Measurements from ENCODE around the gene NID2. TPM values are rescaled to one million over a fixed set of nuclear protein-coding genes. Genes with fewer than 3 reads are reported as not detected.
A peak's percentile ranks its signal among the peaks of the same experiment; 100 is the strongest.

The NID2 gene
- total and polyA plus RNA-seq, 12 donors, result 7.2 to 61.3 (median 33.0) TPM

- no peak for TF ChIP-seq POLR2A (IDR thresholded peaks at IDR 0.05)
- TF ChIP-seq CTCF (IDR thresholded peaks at IDR 0.05), result no peak
- no peaks in the 10 kb centered on the region for H3K27me3 ChIP-seq
- peak overlapping the region in 2 of 4 donors; percentile 38 to 88 for H3K4me3 ChIP-seq
- peak overlapping the region in 1 of 5 donors; percentile 70 for H3K27ac ChIP-seq
- no peak for DNase-seq
- intact Hi-C loops (cut with DNase I), result no loop called here
- no peaks in the 10 kb centered on the region for H3K9me3 ChIP-seq (replicated peaks in 1 of 3)
- peaks cover 6 to 14% of the 10 kb centered on the region in 2 donors for H3K4me1 ChIP-seq (replicated peaks in 1 of 2)
- 71 to 77% (median 74%) methylated on average over 3 of the region's 3 CpGs for WGBS, 4 donors
- peaks cover 0 to 38% of the 10 kb centered on the region in 2 donors for H3K36me3 ChIP-seq (replicated peaks in 1 of 2)
Measured at GRCh38 chr14:51990488-51990887, 78.4 kb downstream of the NID2 start.

- Histone ChIP-seq H3K36me3 (replicated peaks in 1 of 2) (peaks cover 0 to 29% of the 10 kb centered on the region in 2 donors), H3K9me3 (replicated peaks in 1 of 3) (no peaks in the 10 kb centered on the region), H3K27ac (peak within 1 kb of the TSS in 4 of 5 donors; percentile 70 to 91 (median 82)), H3K27me3 (no peaks in the 10 kb centered on the region), H3K4me1 (replicated peaks in 1 of 2) (peaks cover 6 to 14% of the 10 kb centered on the region in 2 donors), H3K4me3 (peak within 1 kb of the TSS; percentile 38 to 94 (median 64))
- peak; percentile 91 to 96 (median 94) for DNase-seq
- TF ChIP-seq CTCF (IDR thresholded peaks at IDR 0.05), result no peak
- TF ChIP-seq POLR2A (IDR thresholded peaks at IDR 0.05), result peak; percentile 85 to 88
- WGBS, 4 donors, result 0 to 1% (median 0%) methylated on average over 42 to 72 of the region's 72 CpGs
- intact Hi-C loops (cut with DNase I), result no loop called here
Measured at GRCh38 chr14:51989293-51990234, 79.3 kb downstream of the NID2 start, which contains the start of gene RTRAF. TSS of gene RTRAF (plus strand) at chr14:51989546. CDS start at chr14:51989640, 94 bp downstream.

- no peak for DNase-seq
- no peak overlapping the region for H3K4me3 ChIP-seq
- no peaks in the 10 kb centered on the region for H3K9me3 ChIP-seq (replicated peaks in 1 of 3)
- peaks cover 0 to 16% of the 10 kb centered on the region in 2 donors for H3K36me3 ChIP-seq (replicated peaks in 1 of 2)
- intact Hi-C loops (cut with DNase I), result no loop called here
- 59 to 87% (median 69%) methylated on average over 1 of the region's 1 CpG for WGBS, 4 donors
- H3K27me3 ChIP-seq, result no peaks in the 10 kb centered on the region
- no peak overlapping the region for H3K27ac ChIP-seq
- H3K4me1 ChIP-seq (replicated peaks in 1 of 2), result peaks cover 6 to 14% of the 10 kb centered on the region in 2 donors
- no peak for TF ChIP-seq CTCF (IDR thresholded peaks at IDR 0.05)
- TF ChIP-seq POLR2A (IDR thresholded peaks at IDR 0.05), result no peak
Measured at GRCh38 chr14:51988221-51988620, 80.6 kb downstream of the NID2 start.

- Histone ChIP-seq H3K9me3 (replicated peaks in 1 of 3) (no peaks in the 10 kb centered on the region), H3K27me3 (no peaks in the 10 kb centered on the region), H3K27ac (no peak overlapping the region), H3K4me3 (no peak overlapping the region), H3K4me1 (replicated peaks in 1 of 2) (peaks cover 0 to 6% of the 10 kb centered on the region in 2 donors), H3K36me3 (replicated peaks in 1 of 2) (no peaks in the 10 kb centered on the region)
- DNase-seq, result no peak
- TF ChIP-seq POLR2A (IDR thresholded peaks at IDR 0.05) (no peak), CTCF (IDR thresholded peaks at IDR 0.05) (no peak)
- 82 to 93% (median 87%) methylated on average over 3 to 4 of the region's 4 CpGs for WGBS, 4 donors
- intact Hi-C loops (cut with DNase I), result loop anchor here in 1 of 2 donors (5.0 kb wide), 1 partner anchor 194 kb away; no protein-coding TSS in a partner anchor
Measured at GRCh38 chr14:51981218-51981854, 87.5 kb downstream of the NID2 start.

All from adrenal gland (tissue), 12 donors.